Hypothalamus (tissue), 51 donors: ENCODE data around the gene YWHAQ.

ENCODE experiments used
- DNase-seq, 51 donors: peaks; one replicate each; lab custom pipeline; 2025; lab: John Stamatoyannopoulos, UW

The YWHAQ gene

DNA sequence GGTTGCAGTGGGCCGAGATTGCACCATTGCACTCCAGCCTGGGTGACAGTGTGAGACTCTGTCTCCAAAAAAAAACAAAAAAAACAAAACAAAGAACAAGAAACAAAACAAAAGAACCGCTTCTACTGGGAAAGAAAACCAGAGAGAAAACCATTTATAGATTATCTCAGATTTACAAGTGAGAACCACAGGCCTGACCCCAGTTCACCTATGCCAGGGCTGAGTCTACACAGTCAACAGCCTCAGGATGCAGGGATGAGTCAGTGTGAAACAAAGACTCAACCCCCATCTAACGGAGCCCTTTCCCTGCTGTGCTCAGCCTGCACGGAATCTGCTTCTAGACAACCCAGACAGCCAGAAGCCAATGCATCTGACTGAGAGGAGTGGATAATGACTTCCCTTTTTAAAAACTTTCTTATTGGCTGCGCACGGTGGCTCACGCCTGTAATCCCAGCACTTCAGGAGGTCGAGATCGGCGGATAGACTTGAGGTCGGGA is 25.5 kb upstream of the YWHAQ start:
- no peak for DNase-seq

DNA sequence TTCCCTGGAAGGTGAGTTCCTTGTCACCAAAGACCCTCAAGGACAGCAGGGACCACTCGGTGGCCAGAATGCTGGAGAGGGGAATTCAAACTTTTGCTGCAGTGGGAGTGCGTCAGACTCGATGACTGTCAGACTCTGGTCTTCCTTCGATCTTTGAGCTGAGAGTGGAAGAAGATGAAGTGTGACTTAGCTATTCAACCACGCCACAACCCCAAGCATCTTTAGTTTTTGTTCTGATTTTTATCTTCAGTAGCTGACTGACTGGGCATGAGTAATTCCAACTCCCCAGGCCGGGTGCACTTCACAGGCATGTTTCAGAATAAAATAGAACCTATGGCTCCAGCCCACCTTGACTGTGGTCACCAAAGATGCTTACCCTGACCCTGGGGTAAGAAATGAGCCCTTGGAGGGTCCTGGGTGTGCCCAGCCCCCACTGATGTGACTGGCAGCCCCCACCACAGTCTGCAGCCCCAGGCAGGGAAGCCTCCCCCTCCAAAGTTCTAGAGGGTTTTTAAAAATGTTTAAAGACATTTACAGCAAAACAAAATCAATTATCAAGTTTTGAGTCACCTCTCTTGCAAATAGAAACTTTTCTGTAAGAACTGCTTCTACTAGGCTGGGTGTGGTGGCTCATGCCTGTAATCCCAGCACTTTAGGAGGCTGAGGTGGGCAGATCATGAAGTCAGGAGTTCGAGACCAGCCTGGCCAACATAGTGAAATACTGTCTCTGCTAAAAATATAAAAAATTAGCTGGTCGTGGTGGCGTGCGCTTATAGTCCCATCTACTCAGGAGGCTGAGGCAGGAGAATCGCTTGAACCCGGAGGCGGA is 24.9 kb upstream of the YWHAQ start:
- no peak for DNase-seq

DNA sequence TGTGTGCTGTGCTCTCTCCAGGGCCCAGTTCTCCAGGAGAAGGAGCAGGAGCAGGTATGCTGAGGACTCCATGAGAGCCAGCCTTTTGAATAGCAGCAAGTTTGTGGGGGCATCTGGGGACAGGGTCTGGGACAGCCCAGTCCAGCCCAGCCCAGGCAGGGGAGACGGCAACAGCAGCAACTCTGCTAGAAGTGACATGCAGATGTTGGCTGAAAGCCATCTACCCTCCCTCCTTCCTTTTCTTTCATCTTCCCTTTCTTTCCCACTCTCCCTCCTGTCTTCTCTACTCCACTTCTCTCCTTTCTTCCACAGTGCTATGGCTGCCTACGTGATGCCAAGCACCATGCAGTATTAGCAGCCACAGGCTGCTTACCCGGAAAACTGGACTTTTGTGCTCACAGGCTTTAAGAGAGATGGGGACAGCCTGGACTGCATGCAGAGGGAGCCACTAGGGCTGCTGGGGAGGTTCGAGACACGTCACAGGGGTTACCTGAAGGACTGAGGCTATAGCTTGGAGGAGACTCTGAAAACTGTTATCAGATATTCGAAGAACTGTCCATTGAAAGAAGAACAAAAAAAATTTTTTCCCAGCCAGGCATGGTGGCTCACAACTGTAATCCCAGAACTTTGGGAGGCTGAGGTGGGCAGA is 23.8 kb upstream of the YWHAQ start:
- peak in 1 of 51 donors; percentile 27 for DNase-seq

DNA sequence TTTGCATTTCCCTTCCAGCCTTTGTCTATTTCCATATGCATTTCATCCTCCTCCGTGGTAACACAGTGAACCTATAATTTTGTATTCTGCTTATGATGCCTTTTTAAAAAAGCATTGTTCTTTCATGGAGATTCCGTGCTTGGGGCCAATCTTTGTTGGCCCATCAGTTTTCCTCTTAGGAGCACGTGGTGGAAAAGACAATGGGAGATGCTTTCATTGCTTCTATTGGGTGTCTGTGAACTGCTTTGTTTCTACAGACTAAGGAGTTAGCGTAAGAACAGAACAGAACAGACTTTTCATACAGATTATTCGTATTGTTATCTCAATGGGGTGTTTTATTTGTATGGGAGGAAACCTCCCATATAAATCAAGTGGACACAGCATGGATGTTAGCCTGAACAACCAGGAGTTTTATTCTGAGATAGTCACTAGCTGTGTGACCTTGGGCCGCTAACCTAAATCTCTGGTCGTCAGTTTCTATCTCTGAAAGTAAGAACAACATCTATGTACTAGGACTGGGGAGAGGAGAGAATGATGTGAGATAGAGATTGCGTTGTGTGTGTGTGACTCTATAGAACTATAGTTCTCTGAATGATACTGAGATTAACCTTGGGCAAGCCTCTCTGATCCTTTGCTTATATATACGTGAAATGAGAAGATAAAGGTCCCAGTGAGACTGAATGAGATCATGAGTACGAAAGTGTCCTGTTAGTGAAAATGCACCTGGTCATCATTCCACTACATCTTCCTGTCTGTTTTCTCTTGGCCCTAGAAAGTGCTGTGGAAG is 22.9 kb upstream of the YWHAQ start:
- DNase-seq: peak in 6 of 51 donors; percentile 24 to 85 (median 58)

DNA sequence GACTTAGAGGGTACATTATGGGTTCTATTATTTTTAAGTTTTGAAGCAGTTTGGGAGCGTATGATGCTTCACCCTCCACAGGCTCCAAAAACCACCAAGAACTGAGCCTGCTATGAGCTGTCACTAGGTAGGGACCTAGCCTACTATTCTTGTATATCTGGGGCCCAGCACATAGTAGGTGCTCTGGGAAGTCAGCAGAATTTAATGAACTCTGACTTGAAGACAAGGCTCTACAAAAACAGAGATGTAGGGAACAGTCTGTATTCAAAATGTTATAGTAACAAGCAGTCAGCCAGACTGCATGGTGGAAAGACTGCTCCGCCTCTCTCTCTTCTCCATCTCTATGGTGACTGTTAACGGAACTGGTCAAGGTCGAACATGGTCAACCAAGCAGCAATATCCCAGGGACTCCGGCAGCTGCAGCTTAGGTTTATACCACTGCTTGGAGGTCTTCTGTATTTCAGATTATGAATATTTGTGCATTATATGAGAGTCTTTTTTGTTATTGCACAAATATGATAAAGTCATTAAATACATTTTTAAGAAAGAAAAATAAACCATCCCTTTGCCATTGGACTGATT is 22.2 kb upstream of the YWHAQ start:
- DNase-seq: peak in 4 of 51 donors; percentile 8 to 72 (median 16)

DNA sequence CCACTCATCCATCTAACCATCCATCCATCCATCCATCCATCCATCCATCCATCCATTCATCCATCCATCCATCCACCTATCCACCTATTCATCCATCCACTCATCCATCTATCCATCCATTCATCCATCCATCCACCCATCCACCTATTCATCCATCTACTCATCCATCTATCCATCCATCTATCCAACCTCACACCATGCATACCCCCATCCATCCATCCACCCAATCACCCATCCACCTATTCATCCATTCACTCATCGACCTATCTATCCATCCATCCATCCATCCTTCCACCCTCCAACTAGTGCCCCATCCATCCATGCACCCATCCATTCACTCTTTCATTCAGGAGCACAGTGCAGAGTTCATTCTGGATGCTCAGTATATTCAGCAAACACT is 21.5 kb upstream of the YWHAQ start:
- DNase-seq: no peak

DNA sequence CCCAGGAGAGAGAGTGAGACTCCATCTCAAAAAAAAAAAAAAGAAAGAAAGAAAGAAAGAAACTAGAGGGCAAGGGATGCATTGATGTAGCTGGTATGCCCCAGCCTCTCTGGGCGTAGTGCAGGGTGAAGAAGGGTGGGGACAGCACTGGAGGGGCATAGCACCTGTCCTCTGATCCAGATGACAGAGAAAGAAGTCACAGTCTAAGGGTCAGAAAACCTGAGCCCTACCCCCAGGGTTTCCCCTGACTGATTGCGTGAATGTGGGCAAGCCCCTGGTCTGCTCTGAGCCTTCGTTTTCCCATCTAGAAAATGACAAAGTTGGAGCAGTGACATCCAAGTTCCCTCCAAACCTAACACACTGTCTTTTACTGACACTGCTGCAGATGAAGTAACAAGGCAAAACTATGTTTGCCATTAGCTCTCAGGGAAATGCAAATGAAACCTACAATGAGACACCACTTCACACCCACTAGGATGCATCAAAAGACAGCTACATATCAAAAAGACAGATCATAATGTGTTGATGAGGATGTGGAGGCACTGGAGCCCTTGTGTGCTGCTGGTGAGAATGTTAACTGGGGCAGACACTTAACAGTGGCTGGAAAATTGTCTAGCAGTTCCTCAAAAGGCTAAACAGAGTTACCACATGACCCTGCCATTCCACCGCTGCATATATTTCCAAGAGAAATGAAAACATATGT is 19.5 kb upstream of the YWHAQ start:
- DNase-seq: no peak

DNA sequence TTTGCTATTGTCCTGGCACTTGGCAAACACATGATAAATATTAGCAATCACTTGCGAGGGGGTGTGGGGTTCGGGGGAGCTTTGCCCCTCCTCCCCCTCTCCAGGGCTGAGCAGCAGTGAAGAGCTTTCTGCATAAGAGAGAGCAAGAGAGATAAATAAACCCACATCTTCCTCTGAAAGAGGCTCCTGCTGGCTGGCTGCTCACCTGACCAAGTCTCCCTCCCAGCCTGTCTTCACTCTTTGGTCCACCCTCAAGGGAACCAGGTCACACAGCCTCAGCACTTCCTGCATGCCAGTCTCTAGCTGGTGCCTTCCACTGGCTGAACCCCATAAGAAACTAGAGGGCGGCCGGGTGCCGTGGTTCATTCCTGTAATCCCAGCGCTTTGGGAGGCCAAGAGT is 18.5 kb upstream of the YWHAQ start:
- DNase-seq: no peak

DNA sequence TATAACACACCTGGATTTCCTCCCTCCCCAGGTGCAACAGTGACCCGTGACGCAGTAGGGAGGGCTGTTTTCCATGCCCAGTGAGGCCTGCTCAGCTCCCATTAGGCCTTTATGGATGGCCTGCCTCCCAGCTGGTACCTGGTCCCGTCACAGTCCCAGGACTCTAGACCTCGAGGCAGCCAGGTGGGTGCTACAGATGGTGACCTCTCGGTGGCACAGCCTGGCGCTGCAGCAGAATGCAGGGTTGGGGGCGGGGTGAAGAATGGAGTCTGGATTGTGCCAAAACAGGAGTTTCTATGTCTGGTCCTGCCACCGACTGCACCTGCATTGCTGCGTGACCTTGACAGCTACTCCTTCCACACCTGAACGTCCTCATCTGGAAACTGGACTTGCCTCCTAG is 18.0 kb upstream of the YWHAQ start:
- no peak for DNase-seq

DNA sequence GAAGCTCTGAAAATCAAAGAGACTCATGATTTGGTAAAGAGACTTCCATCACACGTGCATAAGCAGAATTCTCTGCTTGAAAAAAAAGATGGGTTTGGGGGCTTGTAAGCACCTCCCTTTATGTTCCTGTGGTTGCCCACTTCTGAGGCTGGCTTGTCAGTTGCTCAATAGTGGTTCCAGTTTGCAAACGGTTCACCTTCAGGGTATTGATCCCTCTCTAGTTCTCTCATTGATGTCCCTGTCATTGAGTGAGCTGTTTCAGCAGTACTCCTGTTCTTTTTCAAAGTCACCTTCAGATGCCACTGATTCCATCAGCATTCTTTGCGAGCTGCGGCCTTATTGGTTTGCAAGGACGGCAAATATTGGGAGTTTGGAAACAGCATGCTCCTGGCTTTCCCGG is 17.1 kb upstream of the YWHAQ start:
- DNase-seq: no peak

DNA sequence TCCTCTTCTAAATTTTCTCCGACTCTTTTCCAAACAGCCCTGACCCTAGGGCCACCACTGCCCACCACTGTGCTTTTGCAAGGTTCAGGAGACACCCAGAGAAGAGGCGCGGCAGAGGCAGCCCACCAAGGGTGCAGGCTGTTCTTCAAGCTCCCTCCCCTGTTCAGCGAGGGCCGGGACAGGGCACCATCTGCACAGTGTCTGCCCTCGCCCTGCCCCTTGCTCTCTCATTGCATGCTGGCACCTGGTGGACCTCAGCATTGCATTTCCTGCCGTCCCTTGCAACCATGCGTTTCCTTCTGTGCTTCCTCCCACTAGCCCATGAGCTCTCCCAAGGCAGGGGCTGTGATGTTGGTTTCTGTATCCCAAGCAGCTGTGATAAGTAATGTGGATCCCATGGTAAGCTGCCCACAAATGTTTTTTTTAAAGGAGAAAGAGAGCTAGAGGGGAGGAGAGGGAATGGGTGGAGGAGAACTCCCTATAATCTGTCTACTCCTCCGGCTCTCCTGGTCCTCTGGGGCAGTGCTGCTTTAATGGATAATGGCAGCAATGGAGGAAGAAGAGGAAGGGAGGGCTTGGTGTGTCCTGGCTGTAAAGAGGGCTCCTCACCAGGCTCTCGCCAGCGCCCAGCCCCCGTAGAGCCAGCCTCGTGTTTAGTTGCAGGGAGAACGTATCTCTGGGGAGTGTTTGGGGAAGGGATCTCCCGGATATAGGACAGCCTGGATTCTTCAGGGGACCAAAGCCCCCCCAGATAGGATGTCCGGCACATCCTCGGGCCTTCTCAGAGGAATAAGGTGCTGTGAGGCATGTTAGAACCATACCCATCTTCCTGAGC is 15.6 kb upstream of the YWHAQ start:
- no peak for DNase-seq

DNA sequence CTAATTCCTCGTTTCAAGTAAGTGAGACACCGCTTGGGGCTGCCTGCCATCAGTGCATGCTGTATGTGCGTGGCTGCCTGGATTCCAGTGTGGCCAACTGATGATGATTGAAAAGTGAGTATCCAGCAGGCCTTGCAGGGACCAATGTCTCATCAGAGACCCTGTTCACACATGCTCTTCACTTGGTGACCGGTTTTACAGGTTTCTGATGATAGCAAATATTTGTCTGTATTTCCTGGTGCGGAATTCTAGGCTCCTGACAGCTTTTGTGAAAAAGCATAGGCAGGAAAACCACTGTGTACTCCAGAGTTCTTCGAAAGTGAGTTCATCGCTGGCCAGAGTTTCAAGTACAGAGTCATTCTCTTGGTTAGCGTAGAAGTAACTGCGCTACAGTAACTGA is 13.8 kb upstream of the YWHAQ start:
- no peak for DNase-seq

DNA sequence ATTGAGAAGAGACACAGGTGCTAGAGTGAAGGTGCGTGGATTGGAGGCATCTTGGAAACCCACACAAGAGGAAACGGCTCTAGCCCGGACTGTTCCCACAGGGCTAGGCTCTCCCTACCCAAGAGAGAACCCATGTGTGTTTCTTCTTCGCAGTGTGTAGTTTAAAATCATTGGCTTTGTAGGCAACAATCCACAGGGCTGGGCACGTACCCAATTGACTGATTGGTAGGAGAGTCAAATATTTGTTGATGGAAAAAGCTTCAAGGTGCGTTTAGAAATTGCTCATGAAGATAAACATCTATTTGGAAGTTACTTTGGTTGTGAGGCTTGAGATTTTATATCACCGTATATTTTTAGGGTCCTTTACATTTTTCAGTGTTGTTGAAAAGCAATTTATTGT is 13.2 kb upstream of the YWHAQ start:
- no peak for DNase-seq

DNA sequence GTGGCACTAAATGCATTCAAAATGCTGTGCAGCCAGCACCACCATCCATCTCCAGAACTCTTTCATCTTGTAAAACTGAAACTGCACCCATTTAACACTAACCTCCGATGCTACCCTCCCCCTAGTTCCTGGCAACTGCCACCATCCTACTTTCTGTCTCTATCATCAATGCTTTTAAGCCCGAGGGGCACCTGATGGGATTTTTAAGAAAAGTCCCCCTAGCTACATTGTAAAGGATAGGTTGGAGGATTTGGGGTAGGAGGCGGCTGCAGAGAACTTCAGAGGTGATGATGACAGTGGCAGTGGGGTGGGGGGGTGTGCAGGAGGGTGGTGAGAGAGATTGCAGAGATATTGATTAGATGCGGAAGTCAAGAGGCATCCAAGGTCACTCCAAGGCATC is 10.8 kb upstream of the YWHAQ start:
- DNase-seq: no peak

DNA sequence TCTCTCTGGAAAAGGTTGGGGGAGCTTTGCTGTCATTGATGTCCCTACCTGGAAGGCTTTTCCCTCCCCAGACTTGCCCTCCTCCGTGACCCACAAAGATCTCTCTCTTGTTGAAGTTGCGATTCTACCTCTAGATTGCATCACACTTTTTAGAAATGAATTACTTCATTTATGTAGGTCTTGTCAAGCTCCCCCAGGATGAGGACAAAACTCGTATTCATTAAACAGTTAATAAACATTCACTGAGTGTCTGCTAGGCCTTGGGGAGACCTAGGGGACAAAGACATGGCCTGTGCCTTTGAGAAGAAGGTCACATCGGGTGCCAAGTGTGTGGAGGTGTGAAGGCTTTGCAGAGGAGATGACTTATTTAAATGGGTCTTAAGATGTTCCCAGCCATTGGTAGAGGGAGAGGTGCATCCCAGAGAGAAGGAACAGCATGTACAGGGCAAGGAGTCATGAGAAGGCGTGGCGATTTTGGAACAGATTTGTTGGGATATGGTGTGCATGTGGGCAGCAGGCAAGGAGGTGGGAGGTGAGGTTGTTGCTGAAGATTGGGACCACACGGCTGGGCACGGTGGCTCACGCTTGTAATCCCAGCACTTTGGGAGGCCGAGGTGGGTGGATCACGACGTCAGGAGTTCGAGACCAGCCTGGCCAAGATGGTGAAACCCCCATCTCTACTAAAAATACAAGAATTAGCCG is 9.8 kb upstream of the YWHAQ start:
- no peak for DNase-seq

DNA sequence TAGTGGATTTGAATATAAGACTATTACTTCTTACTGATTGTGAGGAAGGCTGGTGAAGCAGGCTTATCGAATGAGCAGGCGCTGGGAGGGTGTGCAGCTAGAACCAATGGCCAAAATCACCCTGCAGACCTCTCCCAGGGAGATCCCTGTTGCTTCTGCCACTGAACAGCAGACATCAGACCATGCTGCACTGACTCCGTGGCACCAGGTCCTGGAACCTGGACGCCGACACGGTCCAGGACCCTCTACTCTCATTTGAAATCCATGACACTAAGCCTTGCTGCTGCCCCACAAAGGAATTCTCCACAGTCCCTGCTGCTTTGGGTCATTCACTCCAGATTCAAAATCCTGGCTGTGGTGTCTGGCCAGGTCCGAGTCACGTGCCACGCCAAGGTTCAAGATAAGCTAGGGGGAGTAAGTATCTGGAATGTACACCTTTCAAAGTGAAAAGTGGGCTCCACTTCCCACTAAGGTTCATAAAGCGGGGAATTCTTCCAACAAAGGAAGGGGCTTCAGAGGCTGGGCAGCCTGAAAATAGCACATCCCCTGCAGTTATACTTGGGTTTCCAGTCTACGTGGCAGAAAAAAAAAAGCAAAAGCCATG is 9.0 kb upstream of the YWHAQ start:
- no peak for DNase-seq

DNA sequence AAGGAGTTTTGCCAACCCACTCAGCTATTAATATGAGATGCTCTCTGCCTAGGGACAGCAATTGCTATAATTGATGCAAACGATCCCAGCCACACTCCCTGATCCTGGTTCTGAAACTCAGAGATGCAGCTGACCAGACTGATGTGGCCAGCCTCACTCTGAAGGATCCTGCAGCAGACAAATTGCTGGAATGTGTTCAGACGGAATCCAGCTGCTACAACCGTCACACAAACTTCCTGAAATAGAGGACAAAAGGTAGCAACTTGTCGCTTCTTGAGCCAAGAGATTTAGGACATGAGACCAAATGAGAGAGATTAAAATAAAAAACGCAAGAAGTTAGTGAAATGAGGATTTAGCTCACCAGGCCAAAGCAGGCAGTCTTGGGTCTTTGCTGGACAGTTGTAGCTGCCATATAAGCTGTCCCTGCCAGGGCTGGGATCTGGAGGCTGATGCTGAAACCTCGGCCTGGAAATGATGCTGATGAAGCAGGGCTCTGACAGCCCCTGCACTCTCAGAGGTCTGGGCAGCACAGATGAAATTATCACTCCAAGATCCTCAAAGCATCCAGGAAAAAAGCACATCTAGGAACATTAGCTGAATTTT is 8.3 kb upstream of the YWHAQ start:
- DNase-seq: peak in 5 of 51 donors; percentile 11 to 76 (median 35)

DNA sequence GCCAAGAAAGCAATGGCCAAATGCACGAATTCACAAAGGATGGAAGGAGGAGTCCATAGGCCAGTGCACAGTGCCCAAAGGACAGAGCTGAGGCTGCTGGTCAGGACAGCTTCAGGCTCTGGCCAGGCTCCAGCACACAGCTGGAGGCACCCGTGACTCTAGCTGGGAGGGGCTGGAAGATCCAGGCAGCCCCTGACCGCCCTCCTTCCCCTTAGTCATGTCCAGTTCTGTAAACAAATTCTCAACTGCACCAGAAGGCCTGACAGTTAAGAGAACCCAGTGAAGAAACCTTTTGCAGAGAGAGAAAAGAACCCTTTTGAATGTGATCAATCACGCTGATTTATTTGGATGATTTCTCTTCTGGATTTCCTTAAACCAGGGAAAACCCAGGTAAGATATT is 7.7 kb upstream of the YWHAQ start:
- DNase-seq: peak in 44 of 51 donors; percentile 14 to 90 (median 76)
